ENCODE results near the gene C12orf57.

Gene C12orf57

GRCh38 chr12:6953442-6954315, 9.9 kb downstream of the C12orf57 start:
- peak; percentile 90 for DNase-seq (ENCODE audit: low spot score)

- no peak for DNase-seq (ENCODE audit: low spot score)
Measured at GRCh38 chr12:6954316-6955107, 10.7 kb downstream of the C12orf57 start.

GRCh38 chr12:6955108-6956020, 11.5 kb downstream of the C12orf57 start:
- no peak for DNase-seq (ENCODE audit: low spot score)

GRCh38 chr12:6956021-6956727, 12.4 kb downstream of the C12orf57 start:
- no peak for DNase-seq (ENCODE audit: low spot score)

- DNase-seq (ENCODE audit: low spot score), result no peak
Measured at GRCh38 chr12:6957151-6957701, 13.4 kb downstream of the C12orf57 start.

GRCh38 chr12:6957741-6958608, 14.2 kb downstream of the C12orf57 start:
- no peak for DNase-seq (ENCODE audit: low spot score)

- no peak for DNase-seq (ENCODE audit: low spot score)
Measured at GRCh38 chr12:6958609-6959057, 14.8 kb downstream of the C12orf57 start.

- DNase-seq (ENCODE audit: low spot score), result peak; percentile 89
Measured at GRCh38 chr12:6959058-6959804, 15.4 kb downstream of the C12orf57 start.

- DNase-seq (ENCODE audit: low spot score), result no peak
Measured at GRCh38 chr12:6959805-6960592, 16.2 kb downstream of the C12orf57 start.

- DNase-seq (ENCODE audit: low spot score), result no peak
Measured at GRCh38 chr12:6960593-6961277, 16.9 kb downstream of the C12orf57 start.

GRCh38 chr12:6961278-6961694, 17.5 kb downstream of the C12orf57 start:
- no peak for DNase-seq (ENCODE audit: low spot score)

GRCh38 chr12:6961695-6962284, 18.0 kb downstream of the C12orf57 start:
- DNase-seq (ENCODE audit: low spot score), result no peak

GRCh38 chr12:6962285-6963015, 18.6 kb downstream of the C12orf57 start:
- DNase-seq (ENCODE audit: low spot score), result no peak

- DNase-seq (ENCODE audit: low spot score), result no peak
Measured at GRCh38 chr12:6963016-6963731, 19.4 kb downstream of the C12orf57 start.

GRCh38 chr12:6963791-6964413, 20.1 kb downstream of the C12orf57 start:
- no peak for DNase-seq (ENCODE audit: low spot score)
